GM18873 (cell line): ENCODE results near the gene SMCP.

Source experiments
- ATAC-seq: cut with Tn5 transposase; IDR thresholded peaks from one replicate; pipeline ENCODE4 v1.9.1; 2021; ENCODE audit warnings: mild to moderate bottlenecking, moderate library complexity, moderate number of reproducible peaks; ENCODE audit not compliant: unreplicated experiment, low FRiP score

SMCP gene

DNA sequence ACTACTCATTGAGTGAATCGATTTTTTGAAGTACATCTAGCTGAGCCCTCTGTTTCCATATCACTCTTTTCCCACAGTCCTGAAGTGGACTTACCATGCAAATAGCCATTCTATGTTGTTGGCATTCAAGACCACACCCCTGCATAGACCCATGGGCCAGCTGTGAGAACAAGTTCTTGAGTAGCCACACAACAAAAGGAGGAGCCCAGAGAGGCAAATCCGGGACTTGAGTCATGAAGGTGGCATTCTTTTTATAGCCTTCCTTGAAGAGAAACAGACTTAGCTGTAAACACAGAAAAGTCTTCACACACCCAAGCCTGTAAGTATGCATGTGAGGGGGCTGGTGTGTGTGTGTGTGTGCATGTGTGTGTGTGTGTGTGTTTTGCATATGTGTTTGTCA lies 55.1 kb downstream of the SMCP start:
- no peak for ATAC-seq
